Measurements from ENCODE around the gene IQCB1. TPM values are rescaled to one million over a fixed set of nuclear protein-coding genes. Genes with fewer than 3 reads are reported as not detected.
"Not testable (repeated sequence)": the region's sequence is repeated elsewhere in the genome, so short reads cannot be mapped to it uniquely, and the experiment has no call there.

Gene IQCB1
- total RNA-seq, 1 donor from 2014 or later: 15.9 TPM

DNA sequence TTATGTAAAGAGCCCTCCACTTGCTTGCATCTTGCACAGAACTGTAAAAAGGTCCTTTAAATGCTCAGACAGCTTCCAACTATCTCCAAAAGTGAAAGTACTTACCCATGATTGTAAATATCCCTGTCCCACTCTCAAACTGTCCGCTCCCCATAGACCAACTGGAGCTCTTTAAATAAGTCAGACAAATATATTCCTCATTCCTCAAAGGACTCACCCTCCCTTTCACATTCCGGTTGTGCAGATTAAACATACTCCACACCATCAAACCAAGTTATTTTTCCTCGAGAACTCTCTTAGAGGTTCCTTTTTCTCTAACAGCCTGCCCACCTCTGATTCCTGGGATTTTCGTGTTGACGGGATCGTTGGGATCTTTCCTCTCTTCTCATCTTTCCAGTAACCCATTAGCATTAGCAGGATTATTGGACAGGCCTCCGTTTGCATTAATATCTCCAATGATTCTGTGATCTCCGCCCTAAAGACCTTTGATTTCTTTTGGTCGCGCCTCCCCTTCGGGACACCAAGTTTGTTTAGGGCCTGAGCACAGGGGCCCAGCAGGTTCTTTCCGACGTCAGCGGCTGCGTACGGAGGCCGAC lies 86.1 kb downstream of the IQCB1 start:
- peak; percentile 58 for DNase-seq (ENCODE audit: low spot score)

DNA sequence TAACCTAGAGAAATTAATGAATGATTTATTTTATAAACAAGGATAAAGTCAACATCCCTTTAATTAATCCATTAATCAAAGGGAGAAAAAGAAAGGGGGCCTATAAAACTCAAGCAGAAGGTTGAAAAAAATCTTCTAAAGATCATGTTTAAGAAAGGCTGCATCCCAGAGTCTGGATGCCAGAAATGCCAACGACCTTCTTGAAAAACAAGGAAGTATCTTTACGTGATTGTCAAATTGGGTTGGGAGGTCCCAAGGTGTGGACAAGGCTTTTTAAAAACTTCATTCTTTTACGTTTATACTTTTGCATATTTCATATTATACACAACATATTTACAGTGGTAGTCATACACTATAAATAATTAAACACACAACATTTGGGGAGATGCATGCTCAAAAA lies 86.9 kb downstream of the IQCB1 start:
- DNase-seq (ENCODE audit: low spot score): no peak

DNA sequence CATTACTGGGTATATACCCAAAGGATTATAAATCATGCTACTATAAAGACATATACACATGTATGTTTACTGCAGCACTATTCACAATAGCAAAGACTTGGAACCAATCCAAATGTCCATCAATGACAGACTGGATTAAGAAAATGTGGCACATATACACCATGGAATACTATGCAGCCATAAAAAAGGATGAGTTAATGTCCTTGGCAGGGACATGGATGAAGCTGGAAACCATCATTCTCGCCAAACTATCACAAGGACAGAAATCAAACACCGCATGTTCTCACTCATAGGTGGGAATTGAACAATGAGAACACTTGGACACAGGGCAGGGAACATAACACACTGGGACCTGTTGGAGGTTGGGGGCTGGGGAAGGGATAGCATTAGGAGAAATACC lies 91.8 kb downstream of the IQCB1 start:
- DNase-seq (ENCODE audit: low spot score): not testable (repeated sequence)

DNA sequence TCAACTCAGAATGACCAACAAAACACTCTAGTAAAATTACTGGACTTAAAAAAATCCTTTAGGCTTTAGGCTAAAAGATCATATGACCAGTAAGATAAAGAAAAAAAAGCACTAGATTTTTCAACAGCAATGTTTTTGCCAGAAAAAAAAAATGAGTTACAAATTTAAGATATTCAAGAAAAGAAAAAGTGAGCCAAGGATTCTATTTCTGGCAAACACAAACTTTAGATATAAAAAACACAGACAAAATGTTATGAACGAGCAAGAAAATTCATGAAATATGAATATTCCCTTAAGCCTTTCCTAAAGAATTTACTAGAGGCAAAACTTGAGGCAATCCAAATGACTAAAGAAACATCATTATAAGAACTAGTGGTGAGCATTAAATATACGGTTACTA lies 94.0 kb downstream of the IQCB1 start:
- no peak for DNase-seq (ENCODE audit: low spot score)

DNA sequence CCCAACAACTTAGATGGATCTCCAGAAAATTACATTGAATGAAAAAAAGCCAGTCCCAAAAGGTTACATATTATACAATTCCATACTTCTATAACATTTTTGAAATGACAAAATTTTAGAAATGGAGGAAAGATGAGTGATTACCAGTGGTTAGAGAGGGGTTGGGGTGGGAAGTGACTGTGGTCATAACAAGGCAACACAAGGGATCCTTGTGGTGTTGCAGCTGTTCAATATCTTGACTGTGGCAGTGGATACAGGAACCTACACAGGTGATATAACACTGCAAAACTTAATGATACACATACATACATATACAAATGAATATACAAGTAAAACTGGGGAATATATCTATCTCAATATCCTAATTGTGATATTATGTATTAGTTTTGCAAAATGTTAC lies 95.0 kb downstream of the IQCB1 start:
- no peak for DNase-seq (ENCODE audit: low spot score)

DNA sequence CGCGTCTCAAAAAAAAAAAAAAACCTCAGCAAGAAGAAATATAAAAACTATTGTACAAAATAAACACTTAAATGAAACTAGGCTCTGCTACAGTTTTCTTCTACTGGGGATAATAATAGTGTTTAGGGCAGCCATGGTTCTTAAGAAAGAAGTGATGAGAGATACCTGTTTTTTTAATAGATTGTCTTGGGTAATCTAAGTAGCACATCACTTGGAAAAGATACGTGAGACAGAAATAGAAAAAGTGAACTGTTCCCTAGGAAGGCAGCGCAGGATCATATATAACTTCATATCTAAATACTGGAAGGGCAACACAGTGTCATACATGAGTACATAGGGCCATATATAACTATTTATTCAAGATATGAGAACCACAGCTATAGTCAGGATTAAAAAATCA lies 97.2 kb downstream of the IQCB1 start:
- no peak for DNase-seq (ENCODE audit: low spot score)

DNA sequence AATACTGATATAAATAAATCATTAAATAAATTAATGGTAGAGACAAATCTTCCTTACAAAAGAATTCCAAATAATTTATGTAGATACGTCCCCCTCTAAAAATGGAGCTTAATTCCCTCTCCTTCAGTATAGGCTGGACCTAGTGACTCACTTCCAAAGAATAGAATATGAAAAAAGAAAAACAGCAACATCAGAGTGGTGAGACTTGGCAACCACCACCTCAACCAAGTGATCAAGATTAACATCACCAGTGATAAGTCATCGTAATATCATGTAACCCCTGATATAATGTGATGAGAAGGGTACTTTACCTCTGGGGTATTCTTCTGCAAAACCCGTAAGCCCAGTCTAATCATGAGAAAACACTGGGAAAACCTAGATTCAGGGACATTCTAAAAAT lies 98.7 kb downstream of the IQCB1 start:
- DNase-seq (ENCODE audit: low spot score): no peak

DNA sequence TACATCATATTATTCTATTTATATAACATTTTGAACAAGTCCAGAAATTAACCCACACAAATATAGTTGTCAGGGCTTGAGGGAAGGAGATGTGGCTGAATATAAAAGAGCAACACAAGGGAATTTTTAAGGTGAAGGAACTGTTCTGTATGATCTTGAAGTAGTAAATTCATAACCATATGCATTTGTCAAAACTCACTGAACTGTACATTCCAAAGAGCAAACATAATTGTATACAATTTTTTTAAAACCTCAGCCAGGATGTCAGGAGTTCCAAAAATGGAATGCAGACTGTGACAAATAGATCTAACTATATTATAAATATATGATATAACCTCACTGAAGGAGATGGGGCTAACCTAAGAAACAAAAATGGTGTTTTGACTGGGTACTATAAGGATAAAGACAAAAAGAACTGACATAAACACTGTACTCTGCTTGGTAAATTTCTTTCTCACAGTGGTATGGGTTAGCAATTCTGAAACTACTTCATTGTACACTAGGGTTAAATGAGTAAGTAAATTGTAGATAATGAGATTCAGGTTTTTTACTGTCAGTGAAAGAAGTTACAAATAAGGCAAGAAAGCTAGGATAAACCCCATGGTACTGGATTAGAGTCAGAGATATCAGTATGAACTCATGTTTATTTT lies 99.7 kb downstream of the IQCB1 start:
- DNase-seq (ENCODE audit: low spot score): no peak

DNA sequence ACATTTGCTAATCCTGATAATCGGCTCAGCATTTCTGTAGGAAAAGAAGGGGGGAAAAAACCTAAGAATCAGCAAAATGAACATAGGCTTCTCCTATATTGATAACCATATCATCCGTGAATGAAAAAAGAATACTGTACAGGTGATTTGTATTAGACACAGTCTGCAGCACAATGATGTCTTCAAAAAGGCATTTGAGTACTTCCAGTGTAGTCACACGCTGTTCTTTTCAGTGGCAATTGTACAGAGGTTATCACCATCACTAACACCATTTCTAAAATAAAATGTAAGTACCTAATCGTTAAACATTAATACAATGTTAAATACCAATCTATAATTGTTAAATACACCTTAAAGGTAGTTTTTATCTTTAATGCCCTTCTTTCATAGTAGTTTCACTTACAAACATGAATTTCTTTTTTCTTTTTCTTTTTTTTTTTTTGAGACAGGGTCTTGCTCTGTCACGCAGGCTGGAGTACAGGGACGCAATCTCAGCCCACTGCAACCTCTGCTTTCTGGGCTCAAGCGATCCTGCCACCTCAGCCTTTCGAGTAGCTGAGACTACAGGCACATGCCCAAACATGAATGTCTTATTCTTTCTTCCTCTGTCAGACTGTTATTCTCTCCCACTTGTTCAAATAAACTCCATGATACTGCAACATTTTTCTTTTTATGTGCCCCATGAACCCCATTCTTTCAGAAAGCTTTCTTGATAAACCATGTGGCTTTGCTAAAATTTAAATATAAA lies 103.7 kb downstream of the IQCB1 start:
- DNase-seq (ENCODE audit: low spot score): no peak

DNA sequence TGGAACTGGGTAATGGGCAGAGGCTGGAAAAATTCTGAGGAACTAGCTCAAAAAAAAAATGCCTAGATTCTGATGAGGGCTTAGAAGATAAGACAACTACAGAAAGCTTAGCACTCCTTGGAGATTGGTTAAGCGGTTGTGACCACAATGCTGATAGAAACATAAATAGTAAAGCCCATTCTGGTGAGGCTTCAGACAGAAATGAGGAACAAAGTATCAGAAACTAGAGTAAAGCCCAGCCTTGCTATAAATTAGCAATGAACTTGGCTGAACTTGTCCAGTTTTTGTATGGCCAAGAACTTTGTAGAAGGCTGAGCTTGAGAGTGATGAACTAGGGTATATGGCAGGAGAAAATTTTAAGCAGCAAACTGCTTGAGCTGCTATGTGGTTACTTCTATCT lies 110.7 kb downstream of the IQCB1 start:
- DNase-seq (ENCODE audit: low spot score): no peak

DNA sequence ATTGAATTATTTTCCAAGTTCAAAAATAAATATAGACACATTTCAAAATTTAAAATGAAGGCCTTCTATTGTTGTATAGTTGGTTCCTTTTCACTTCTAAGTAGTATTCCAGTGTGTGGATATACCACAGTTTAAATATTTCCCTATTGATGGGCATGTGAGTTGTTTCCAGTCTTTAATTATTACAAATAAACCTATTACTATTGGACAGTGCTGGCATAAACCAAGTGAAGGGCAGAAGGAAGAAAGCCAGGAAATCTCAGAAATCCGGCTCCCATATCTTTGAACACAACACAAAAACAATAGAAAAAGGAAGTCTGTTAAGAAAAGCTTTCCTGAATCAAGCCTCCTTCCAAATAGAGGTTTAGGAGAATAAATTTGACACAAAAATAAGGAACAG lies 111.4 kb downstream of the IQCB1 start:
- DNase-seq (ENCODE audit: low spot score): no peak

DNA sequence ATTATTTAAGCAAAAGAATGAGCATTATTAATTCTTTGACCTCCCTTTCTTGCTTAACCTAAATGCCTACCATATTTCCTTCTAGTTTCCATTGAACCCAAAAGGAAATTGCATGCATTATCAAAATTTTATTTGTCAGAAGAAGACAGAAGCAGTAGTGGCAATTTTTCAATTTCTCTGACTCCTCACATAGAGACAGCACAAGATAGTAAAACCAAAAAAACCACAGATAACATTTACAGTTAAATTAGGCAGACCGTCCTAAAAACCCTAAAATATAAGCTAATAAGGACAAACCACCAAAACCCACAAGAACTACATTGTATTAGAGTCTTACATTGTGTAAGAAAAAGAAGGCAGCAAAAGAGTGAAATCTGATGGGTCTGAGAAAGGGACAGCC lies 112.4 kb downstream of the IQCB1 start:
- DNase-seq (ENCODE audit: low spot score): no peak

DNA sequence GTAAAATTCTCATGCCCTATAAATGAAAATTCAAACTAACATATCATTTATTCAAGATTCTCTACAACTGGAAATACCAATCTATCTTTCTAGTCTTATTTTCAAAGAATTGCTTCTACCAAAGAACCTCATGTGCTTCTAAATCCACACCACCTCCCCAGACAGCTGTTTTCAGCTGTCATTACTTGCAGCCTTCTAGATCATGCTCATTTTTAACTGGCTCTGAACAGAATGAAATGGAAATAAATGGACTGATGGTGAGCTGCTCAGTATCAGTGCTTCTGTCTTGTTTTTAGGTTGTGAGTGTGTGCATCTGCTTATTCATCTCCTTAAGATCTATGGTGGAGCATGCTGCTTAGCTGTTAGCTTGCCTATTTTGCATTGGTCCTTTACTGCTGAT lies 114.7 kb downstream of the IQCB1 start:
- DNase-seq (ENCODE audit: low spot score): no peak

Other genes with a start within 250 kb of the IQCB1 start
- 0.03 TPM for gene FBXO40, start 241.7 kb downstream of the IQCB1 start, total RNA-seq
- 48.7 TPM for gene HCLS1, start 174.2 kb downstream of the IQCB1 start, total RNA-seq
- 79.9 TPM for gene GOLGB1, start 85.3 kb downstream of the IQCB1 start, total RNA-seq
- 5.2 TPM for gene EAF2, start 149 bp upstream of the IQCB1 start, total RNA-seq
- 18.8 TPM for gene SLC15A2, start 59.3 kb upstream of the IQCB1 start, total RNA-seq
- gene ILDR1, start 187.2 kb upstream of the IQCB1 start, total RNA-seq: 19.9 TPM
- 10.5 TPM for gene CD86, start 220.3 kb upstream of the IQCB1 start, total RNA-seq

Data from mucosa of gallbladder (tissue), 1 donor.